ENCODE results near the gene SP6. TPM values are rescaled to one million over a fixed set of nuclear protein-coding genes. Genes with fewer than 3 reads are reported as not detected.

The SP6 gene
- total RNA-seq, 2 donors from 2014 or later: 2.7 TPM; not detected in 1

GRCh38 chr17:47800686-47801085 is 50.3 kb downstream of the SP6 start:
- no peak overlapping the region for H3K4me3 ChIP-seq
- peaks cover 0 to 2% of the 10 kb centered on the region in 2 donors for H3K4me1 ChIP-seq
- H3K27ac ChIP-seq: no peak overlapping the region
- no peak for DNase-seq (ENCODE audit: low spot score)
- H3K27me3 ChIP-seq: no peaks in the 10 kb centered on the region
- TF ChIP-seq, protein P1, sequence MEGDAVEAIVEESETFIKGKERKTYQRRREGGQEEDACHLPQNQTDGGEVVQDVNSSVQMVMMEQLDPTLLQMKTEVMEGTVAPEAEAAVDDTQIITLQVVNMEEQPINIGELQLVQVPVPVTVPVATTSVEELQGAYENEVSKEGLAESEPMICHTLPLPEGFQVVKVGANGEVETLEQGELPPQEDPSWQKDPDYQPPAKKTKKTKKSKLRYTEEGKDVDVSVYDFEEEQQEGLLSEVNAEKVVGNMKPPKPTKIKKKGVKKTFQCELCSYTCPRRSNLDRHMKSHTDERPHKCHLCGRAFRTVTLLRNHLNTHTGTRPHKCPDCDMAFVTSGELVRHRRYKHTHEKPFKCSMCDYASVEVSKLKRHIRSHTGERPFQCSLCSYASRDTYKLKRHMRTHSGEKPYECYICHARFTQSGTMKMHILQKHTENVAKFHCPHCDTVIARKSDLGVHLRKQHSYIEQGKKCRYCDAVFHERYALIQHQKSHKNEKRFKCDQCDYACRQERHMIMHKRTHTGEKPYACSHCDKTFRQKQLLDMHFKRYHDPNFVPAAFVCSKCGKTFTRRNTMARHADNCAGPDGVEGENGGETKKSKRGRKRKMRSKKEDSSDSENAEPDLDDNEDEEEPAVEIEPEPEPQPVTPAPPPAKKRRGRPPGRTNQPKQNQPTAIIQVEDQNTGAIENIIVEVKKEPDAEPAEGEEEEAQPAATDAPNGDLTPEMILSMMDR (IDR thresholded peaks at IDR 0.05): no peak
- H3K36me3 ChIP-seq: no peaks in the 10 kb centered on the region
- H3K9me3 ChIP-seq: no peaks in the 10 kb centered on the region

DNA sequence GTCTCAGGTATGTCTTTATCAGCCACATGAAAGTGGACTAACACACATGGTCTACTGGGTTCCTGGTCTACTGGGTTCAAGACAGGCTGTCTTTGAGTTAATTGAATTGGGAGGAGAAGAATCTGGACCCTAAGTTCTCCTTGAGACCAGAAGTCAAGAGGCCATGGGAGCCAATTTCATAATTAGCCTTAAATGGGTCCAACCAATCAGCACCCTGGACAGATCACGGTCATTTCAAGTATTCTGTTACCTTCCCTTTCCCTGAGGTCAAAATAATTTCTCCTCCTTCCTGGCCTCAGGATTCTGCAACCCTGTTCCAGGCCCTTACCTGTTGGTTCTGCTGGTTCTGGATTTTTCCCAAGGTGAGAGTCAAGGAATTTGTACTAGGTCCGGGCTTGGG is 53.2 kb downstream of the SP6 start:
- no peaks in the 10 kb centered on the region for H3K4me1 ChIP-seq
- no peaks in the 10 kb centered on the region for H3K36me3 ChIP-seq
- H3K27ac ChIP-seq: no peak overlapping the region
- no peak for DNase-seq (ENCODE audit: low spot score)
- H3K9me3 ChIP-seq: no peaks in the 10 kb centered on the region
- no peak overlapping the region for H3K4me3 ChIP-seq
- TF ChIP-seq, protein P1 (IDR thresholded peaks at IDR 0.05): no peak
- H3K27me3 ChIP-seq: no peaks in the 10 kb centered on the region

Other genes with a start within 250 kb of the SP6 start
- 100 to 1,000 TPM in 1 of 2 donors, 10 to 100 TPM in 1; 91.4 to 102 TPM for gene KPNB1, start 201.2 kb downstream of the SP6 start, total RNA-seq
- 10 to 100 TPM; 10.9 to 13.7 TPM for gene TBKBP1, start 157.0 kb downstream of the SP6 start, total RNA-seq
- gene TBX21, start 117.9 kb downstream of the SP6 start, total RNA-seq: under 1 TPM in 1 of 2 donors, not detected in 1; 0.39 TPM
- 1 to 10 TPM; 2.3 to 3.6 TPM for gene OSBPL7, start 29.4 kb downstream of the SP6 start, total RNA-seq
- 10 to 100 TPM; 51.8 to 61.3 TPM for gene MRPL10, start 19.6 kb downstream of the SP6 start, total RNA-seq
- gene LRRC46, start 19.5 kb downstream of the SP6 start, total RNA-seq: under 1 TPM in 1 of 2 donors, not detected in 1; 0.59 TPM
- 10 to 100 TPM; 28.5 to 37.1 TPM for gene SCRN2, start 9.9 kb downstream of the SP6 start, total RNA-seq
- gene SP2, start 45.1 kb upstream of the SP6 start, total RNA-seq: 10 to 100 TPM; 11.7 to 12.8 TPM
- 10 to 100 TPM; 28.4 to 35.4 TPM for gene PNPO, start 90.4 kb upstream of the SP6 start, total RNA-seq
- 1 to 10 TPM; 1.2 to 6.5 TPM for gene PRR15L, start 106.7 kb upstream of the SP6 start, total RNA-seq
- 10 to 100 TPM; 37.9 to 45.4 TPM for gene CDK5RAP3, start 120.0 kb upstream of the SP6 start, total RNA-seq
- gene COPZ2, start 186.6 kb upstream of the SP6 start, total RNA-seq: 10 to 100 TPM; 43.5 to 48.1 TPM
- 100 to 1,000 TPM; 271 to 418 TPM for gene NFE2L1, start 197.2 kb upstream of the SP6 start, total RNA-seq

All from right atrium auricular region (tissue), 2 donors.